Measurements from ENCODE around the gene RPH3AL.

RPH3AL gene, protein sequence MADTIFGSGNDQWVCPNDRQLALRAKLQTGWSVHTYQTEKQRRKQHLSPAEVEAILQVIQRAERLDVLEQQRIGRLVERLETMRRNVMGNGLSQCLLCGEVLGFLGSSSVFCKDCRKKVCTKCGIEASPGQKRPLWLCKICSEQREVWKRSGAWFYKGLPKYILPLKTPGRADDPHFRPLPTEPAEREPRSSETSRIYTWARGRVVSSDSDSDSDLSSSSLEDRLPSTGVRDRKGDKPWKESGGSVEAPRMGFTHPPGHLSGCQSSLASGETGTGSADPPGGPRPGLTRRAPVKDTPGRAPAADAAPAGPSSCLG

DNA sequence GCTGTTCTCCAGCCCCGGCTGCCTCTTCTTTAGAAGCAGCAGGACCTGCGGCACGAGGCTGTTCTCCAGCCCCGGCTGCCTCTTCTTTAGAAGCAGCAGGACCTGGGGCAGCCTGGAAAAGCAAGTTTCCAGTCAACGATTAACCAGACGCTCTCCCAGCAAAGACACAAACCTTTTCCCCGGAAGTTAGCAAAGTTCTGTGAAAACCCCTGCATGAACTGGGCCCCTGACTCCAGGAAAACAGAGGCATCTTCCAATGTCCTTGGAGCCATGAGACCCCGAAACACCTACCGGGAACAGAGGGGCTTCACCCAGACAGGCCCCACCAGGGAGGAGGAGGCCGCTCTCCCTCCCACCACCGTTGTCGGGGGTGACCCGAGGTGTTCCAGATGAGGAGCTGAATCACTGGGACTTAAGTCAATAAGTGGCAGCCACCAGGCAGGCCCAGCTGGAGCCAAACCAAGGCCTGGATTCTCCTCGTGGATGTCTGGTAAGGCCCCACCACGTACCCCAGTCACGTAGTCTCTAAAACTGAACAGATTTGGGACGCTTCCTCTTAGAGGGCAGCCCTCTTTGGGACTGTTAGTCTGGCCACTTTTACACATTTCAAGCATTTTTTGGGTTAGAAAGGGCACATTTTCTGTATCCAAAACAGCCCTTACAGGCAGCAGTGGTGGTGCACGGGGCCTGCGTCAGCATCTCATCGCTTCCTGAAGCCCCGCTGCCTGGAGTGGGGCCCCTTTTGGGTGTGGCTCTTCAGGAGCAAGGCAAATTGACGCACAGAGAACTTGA lies at the start of gene RPH3AL:
TSS of gene RPH3AL (minus strand) at position 387 of the 792 bp plus-strand sequence. CDS start 25,264 bp downstream, outside the sequence.
- Mint-ChIP-seq H3K27ac (no peak within 1 kb of the TSS), H3K4me1 (no peaks in the 10 kb centered on the region), H3K4me3 (no peak within 1 kb of the TSS), H3K27me3 (no peaks in the 10 kb centered on the region), H3K9me3 (peaks cover 0 to 8% of the 10 kb centered on the region in 2 donors)
- DNase-seq, result no peak
- ATAC-seq, result no peak

DNA sequence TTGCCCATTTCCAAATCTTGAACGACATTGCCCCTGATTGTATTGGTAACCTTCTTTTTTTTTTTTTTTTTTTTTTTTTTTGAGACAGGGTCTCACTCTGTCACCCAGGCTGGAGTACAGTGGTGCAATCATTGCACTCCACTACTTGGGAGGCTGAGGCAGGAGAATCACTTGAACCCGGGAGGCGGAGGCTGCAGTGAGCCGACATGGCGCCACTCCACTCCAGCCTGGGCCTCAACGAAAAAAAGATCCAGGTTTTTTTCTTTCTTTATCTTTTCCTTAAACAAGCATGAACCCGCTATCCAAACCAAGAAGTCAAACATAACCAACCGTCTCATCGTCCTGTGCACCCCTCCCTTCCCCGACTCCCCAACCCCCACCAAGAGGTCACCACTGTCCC lies 47.6 kb upstream of the RPH3AL start:
- no peak for DNase-seq
- no peaks in the 10 kb centered on the region for H3K27me3 Mint-ChIP-seq
- no peak overlapping the region for H3K27ac Mint-ChIP-seq
- H3K4me1 Mint-ChIP-seq, result no peaks in the 10 kb centered on the region
- ATAC-seq, result no peak
- no peaks in the 10 kb centered on the region for H3K9me3 Mint-ChIP-seq
- H3K4me3 Mint-ChIP-seq, result no peak overlapping the region

DNA sequence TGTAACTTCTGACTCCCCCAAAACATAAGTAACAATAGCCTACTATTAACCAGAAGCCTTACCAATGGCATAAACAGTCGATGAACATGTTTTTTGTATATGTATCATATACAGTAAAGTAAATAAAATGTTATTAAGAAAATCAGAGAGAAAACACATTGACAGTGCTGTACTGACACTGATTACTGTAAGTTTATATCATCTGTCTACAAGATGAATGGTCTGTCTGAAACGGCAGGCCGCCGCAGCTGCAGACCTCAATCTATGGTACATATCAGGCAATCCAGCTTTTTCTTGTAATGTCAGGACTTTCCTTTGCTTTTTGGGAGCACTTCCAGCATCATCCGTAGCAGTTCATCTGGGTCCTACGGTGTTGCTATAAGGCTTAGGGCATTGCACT lies 44.2 kb upstream of the RPH3AL start:
- ATAC-seq (no peak), DNase-seq (no peak)
- H3K4me3 Mint-ChIP-seq, result no peak overlapping the region
- no peaks in the 10 kb centered on the region for H3K27me3 Mint-ChIP-seq
- no peaks in the 10 kb centered on the region for H3K9me3 Mint-ChIP-seq
- no peak overlapping the region for H3K27ac Mint-ChIP-seq
- peaks cover 6% of the 10 kb centered on the region for H3K4me1 Mint-ChIP-seq

DNA sequence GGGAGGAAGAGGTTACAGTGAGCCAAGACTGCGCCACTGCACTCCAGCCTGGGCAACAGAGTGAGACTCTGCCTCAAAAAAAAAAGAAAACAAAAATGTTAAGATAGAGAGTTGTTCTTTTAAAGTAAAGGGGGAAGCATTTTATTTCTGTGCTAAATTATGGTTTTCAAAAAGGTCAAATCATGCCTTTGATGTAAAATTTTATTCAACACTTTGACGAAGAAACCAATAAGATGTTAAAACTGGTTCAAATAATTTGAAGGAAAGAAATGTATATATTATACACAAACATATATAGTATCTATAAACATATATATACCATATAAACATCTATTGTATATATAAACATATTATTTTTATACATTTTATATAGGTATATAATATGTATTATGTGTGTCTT lies 43.4 kb upstream of the RPH3AL start:
- Mint-ChIP-seq H3K27me3 (no peaks in the 10 kb centered on the region), H3K4me1 (peaks cover 6% of the 10 kb centered on the region), H3K9me3 (no peaks in the 10 kb centered on the region), H3K27ac (no peak overlapping the region), H3K4me3 (no peak overlapping the region)
- DNase-seq (no peak), ATAC-seq (no peak)

DNA sequence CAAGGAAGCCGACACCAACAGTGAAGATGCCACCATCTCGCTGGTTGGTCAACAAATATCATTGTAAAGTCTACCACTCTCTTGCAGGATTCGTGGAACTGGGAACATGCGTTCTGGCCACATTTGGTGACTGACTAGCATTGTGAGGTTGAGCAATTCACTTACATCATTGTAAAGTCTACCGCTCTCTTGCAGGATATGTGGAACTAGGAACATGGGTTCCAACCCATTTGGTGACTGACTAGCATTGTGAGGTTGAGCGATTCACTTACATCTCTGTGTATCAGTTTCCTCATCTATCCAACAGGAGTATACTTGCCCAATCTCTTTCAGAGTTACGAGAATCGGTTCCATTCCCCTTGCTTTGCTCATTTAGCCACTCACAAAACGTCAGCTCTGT lies 42.6 kb upstream of the RPH3AL start:
- ATAC-seq (no peak), DNase-seq (no peak)
- Mint-ChIP-seq H3K27me3 (no peaks in the 10 kb centered on the region), H3K27ac (no peak overlapping the region), H3K4me3 (no peak overlapping the region), H3K4me1 (peaks cover 6% of the 10 kb centered on the region), H3K9me3 (no peaks in the 10 kb centered on the region)

DNA sequence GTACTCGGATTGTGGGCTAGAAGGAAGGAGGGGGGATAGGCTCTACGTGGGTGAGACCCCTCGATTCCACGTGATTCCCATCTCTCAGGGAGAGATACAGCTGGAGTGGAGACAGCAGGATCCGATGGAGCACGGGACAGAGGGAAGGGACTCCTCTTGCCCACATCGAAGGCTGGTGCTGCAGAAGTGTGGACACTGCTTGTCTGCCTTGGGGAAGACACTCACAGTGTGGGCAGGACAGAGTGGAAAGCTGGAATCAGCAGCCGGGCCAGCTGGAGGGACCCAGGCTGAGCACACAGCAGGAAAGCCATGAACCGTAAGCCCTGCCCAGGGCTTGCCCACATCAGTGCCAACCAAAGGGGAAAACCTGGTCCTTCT lies 42.1 kb upstream of the RPH3AL start:
- H3K27ac Mint-ChIP-seq, result no peak overlapping the region
- DNase-seq, result no peak
- no peak for ATAC-seq
- no peaks in the 10 kb centered on the region for H3K27me3 Mint-ChIP-seq
- H3K4me1 Mint-ChIP-seq, result peaks cover 6% of the 10 kb centered on the region
- H3K4me3 Mint-ChIP-seq, result no peak overlapping the region
- no peaks in the 10 kb centered on the region for H3K9me3 Mint-ChIP-seq

DNA sequence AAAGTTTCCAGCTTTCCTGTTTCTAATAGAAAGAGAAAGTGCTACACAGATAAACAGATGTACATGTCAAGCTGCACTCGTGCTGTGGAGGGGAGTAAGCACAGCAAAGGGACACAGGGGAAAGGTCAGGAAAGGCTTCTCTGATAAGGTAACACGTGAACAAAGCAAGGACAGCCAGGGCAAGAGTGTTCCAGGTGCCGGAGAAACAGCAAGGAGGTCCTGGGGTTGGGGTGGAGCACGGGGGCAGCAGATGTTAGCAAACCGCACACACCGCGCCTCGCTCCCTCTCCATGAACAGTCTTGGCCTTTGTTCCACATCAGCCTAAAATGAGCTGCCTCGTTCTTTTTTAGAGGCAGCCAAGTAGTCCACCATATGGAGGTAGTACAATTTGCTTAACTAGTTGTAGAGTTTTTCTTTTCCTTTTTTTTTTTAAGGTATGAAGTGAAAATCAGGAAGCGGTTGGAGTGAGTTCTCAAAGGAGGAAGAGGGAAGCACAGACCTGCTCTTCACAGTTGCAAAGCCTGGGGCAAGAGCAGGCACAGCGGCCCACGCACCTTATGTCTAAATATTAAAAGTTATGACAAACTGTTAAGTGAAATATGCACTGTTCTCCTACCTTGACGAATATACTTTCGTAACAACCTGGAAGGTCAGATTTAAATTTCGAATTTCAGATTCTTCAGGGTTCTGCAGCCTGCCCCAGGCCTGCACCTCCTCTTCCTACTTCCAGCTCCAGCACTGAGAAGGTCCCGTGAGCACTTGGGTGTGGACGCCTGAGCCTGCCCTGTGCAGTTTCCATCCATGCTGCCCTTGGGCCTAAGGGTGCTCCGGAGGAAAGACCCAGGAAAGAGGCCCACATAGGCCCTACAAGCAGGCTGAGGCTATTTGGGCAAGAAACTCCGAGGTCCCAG lies 41.5 kb upstream of the RPH3AL start:
- H3K27ac Mint-ChIP-seq, result no peak overlapping the region
- H3K4me3 Mint-ChIP-seq, result peak overlapping the region in 1 of 2 donors; percentile 38
- peaks cover 6% of the 10 kb centered on the region for H3K4me1 Mint-ChIP-seq
- no peaks in the 10 kb centered on the region for H3K9me3 Mint-ChIP-seq
- ATAC-seq (no peak), DNase-seq (no peak)
- H3K27me3 Mint-ChIP-seq, result no peaks in the 10 kb centered on the region

DNA sequence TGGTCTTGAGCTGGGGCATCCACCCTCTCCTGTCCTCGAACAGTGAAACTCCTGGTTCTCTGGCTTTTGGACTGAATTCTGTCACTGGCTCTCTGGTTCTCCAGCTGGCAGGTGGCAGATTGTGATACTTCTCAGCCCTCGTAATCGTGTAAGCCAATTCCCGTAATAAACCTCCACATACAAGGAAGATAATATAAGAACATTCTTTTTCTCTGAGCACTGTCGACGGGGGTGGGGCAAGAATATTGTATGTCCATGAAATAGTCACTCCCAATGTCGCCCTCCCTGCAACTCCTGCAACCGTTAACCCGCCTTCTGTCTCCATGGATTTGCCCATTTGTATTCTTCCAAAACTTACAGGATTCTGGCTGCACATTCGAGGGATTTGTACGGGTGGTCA lies 39.2 kb upstream of the RPH3AL start:
- H3K4me3 Mint-ChIP-seq, result no peak overlapping the region
- H3K9me3 Mint-ChIP-seq, result no peaks in the 10 kb centered on the region
- H3K4me1 Mint-ChIP-seq, result peaks cover 7% of the 10 kb centered on the region
- H3K27ac Mint-ChIP-seq, result no peak overlapping the region
- peaks cover 21% of the 10 kb centered on the region for H3K27me3 Mint-ChIP-seq
- ATAC-seq, result no peak
- no peak for DNase-seq

DNA sequence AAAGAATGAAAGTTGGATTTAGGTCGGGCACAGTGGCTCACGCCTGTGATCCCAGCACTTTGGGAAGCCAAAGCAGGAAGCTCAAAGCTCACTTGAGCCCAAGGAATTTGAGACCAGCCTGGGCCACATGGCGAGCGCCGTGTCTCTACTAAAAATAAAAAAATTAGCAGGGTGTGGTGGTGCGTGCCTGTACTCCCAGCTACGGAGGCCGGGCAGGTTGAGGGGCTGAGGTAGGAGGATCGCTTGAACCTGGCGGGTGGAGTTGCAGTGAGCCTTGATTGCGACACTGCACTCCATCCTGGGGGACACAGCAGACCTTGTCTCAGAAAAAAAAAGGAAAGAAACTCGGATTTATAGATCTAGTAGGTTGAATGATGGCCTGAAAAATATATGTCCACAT lies 37.4 kb upstream of the RPH3AL start:
- ATAC-seq (no peak), DNase-seq (no peak)
- Mint-ChIP-seq H3K4me3 (no peak overlapping the region), H3K27me3 (peaks cover 30% of the 10 kb centered on the region), H3K4me1 (peaks cover 13% of the 10 kb centered on the region), H3K9me3 (no peaks in the 10 kb centered on the region), H3K27ac (no peak overlapping the region)

DNA sequence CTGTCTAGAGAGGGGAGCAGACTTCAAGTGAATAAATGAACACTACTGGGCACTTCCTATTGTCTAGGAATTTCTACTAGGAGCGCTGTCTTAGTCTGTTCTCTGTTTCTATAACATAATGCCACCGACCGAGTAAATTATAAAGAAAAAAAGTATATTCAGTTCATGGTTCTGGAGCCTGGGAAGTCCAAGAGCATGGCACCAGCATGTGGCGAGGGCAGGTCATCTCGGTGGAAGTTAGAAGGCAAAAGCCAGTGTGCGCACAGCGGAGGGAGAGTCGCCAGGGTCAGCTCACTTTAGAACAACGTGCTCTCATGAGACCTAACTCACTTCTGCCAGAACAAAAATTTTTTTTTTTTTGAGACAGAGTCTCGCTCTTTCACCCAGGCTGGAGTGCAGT lies 35.5 kb upstream of the RPH3AL start:
- no peak for DNase-seq
- Mint-ChIP-seq H3K27me3 (peaks cover 49% of the 10 kb centered on the region), H3K9me3 (no peaks in the 10 kb centered on the region), H3K4me3 (no peak overlapping the region), H3K27ac (no peak overlapping the region), H3K4me1 (peaks cover 15% of the 10 kb centered on the region)
- no peak for ATAC-seq

DNA sequence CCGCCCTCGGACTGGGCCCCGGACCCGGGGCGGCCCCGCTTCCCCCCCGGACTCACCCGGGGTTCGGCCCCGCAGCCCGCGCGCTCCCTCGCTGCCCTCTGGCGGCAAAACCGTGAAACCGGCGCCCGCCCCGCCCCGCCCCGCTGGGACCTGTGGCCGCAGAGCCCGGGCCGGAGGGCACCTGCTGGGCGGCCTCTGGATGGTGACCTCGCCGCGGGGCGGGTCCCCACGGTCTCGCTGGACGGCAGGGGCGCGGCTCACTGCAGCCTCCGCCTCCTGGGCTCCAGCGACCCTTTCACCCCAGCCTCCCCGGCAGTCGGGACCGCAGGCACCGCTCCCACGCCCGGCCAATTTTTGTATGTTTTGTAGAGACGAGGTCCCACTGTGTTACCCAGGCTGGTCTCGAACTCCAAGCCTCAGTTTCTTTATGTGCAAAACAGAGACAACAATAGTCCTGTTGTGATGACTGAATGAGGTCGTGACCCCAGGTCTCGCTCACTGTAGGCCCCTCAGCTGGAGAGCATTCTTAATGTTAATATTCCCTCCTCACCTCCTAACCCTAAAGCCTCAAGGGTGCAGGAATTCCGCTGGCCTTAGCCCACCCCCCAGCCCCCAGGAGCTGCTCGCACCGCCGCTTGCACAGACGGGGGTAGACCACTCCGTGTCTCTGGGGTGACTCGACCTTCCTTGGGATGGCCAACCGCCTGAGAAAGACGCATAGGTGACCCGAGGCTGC lies 33.7 kb upstream of the RPH3AL start:
- DNase-seq (peak; percentile 63 to 73), ATAC-seq (peak; percentile 75)
- Mint-ChIP-seq H3K27me3 (peaks cover 55% of the 10 kb centered on the region), H3K27ac (peak overlapping the region in 1 of 2 donors; percentile 84), H3K4me3 (peak overlapping the region; percentile 62 to 75), H3K4me1 (peaks cover 20% of the 10 kb centered on the region), H3K9me3 (peaks cover 3 to 4% of the 10 kb centered on the region in 2 donors)

DNA sequence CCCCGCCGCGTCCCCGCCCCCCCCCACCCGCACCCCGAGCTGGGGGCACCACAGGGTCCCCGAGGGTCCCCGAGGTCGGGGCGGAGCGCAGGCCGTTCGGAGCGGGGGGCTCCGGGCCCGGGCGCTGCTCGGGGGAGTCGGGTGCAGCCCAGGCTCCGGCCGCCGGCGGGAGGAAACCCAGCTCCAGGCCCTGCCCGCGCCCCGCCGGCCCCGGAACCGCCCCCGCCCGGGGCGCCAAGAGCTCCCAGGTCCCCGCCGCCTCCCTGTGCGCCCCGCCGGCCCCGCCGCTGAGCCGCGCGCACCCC lies 33.2 kb upstream of the RPH3AL start:
- Mint-ChIP-seq H3K27me3 (peaks cover 57% of the 10 kb centered on the region), H3K27ac (no peak overlapping the region), H3K4me1 (peaks cover 22% of the 10 kb centered on the region), H3K4me3 (no peak overlapping the region), H3K9me3 (peaks cover 4 to 7% of the 10 kb centered on the region in 2 donors)
- DNase-seq (no peak), ATAC-seq (no peak)

DNA sequence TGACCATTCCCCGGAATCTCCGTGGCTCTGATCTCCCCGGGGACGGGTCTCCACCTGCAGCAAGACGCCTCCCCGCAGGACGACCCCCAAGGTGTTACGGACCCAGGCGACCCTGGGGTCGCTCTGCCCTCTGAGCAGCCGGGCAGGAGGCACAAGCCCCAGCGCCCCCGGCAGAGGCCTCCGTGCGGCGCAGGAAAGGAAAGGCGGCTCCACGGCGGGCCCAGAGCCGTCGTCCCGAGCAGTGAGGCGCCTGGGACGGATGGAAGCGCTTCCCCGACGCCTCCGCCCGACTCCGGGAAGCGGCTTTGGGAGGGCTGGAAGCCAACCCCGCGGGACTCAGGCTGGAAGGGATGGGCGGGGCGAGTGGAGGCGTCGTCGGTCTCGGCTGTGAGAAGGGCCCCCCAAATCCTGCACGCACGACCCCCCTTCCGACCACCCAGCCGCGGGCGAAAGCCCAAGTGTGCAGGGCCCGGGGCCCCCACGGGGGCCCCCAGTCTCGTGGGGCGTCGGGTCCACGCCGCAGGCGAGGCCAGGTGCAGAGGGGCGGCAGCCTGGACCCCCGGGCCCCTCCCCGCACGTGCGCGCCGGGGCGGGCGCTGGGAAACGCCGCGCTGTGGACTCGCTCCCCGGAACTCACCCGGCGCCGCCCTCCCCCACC lies 32.7 kb upstream of the RPH3AL start:
- DNase-seq, result no peak
- peaks cover 57% of the 10 kb centered on the region for H3K27me3 Mint-ChIP-seq

DNA sequence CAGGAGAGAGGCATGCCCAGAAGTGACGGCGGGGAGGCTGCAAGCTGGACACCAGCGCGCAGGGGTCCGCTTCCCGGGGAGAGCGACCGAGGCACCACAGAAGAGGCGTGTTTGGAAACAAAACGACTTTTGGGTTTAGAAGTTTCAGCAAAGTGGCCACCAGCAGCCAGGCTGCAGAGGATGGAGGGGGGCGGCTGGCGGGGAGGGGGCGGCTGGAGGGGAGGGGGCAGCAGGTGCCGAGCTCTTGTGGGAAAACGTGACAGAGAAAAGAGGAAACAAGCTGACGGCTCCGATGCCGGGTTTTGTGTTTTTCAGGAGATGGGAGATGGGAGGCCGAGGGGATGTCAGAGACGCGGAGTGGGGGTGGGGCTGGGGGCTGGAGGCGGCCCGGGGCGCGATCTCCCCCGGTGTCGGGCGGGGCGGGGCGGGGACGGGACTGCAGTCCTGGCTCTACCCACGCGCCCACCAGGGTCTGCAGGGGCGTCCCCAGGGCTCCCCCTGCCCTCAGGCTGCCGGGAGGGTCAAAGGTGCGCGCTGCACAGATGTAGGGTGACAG lies 32.1 kb upstream of the RPH3AL start:
- peaks cover 57% of the 10 kb centered on the region for H3K27me3 Mint-ChIP-seq
- no peak overlapping the region for H3K27ac Mint-ChIP-seq
- peak overlapping the region; percentile 70 to 80 for H3K4me3 Mint-ChIP-seq
- H3K4me1 Mint-ChIP-seq, result peaks cover 27% of the 10 kb centered on the region
- DNase-seq (no peak), ATAC-seq (peak; percentile 10)
- peaks cover 4 to 7% of the 10 kb centered on the region in 2 donors for H3K9me3 Mint-ChIP-seq

More for the DNA sequence above, 32.7 kb upstream of the RPH3AL start:
- H3K27ac Mint-ChIP-seq, result no peak overlapping the region
- peak; percentile 37 for ATAC-seq
- H3K4me3 Mint-ChIP-seq, result peak overlapping the region; percentile 70 to 80
- peaks cover 4 to 7% of the 10 kb centered on the region in 2 donors for H3K9me3 Mint-ChIP-seq
- peaks cover 23% of the 10 kb centered on the region for H3K4me1 Mint-ChIP-seq

Measured in stimulated activated naive CD8-positive, alpha-beta T cell treated with anti-CD3 and anti-CD28 coated beads, Interleukin-15, amount 100 ng/mL, for 72 hours (primary cell).